Ovary (tissue), 3 donors: ENCODE results near the gene FRA10AC1.

Source experiments
- EP300 ChIP-seq: sonication (generic); formaldehyde crosslinking; IDR thresholded peaks from one replicate; pipeline ENCODE4 v1.6.1; 2017; ENCODE audit warnings: antibody characterized with exemption
- POLR2A ChIP-seq: fragments of 450-650 bp; IDR thresholded peaks from one replicate; pipeline ENCODE4 v1.6.1; 2017; ENCODE audit warnings: antibody characterized with exemption, mild to moderate bottlenecking, moderate library complexity
- TF ChIP-seq, protein P1 (sequence below), 3 donors: fragments of 450-650 bp in 2 of 3; fragments of 200-600 bp in 1 of 3; IDR thresholded peaks; one replicate each; pipeline versions ENCODE4 v1.5.1 to v1.8.0; 2016 to 2022; ENCODE audit warnings: antibody characterized with exemption in 3 of 3, mild to moderate bottlenecking in 1 of 3
- donor health status: DM: no; HTN: no; CAD: no.

DNA sequence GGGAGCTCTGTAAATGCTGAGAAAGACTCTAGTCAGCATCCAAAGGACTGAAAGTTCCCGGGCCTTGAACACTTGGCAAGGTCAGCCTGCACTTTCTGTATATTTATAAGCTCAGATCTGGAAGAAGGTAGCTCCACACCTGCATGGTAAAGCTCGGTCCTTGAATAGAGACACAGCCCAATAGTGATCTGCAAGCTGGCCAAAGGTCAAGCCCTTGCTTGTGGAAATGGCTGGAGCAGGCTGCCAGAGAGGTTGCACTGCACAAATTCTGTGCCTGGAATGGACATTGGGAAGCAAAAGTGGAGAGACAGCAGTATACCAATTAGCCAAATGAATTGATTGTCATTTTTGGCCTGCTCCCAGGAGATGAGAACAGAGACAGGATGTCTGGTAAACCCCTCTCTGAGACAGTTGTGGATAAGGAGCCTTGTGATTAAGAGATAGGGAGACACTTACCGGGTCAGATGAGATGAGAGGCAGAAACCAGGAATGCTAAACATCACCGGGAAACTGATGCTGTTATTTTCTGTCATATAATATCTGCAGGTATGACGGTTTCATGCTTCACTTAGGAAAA lies 8.0 kb upstream of the FRA10AC1 start:
- TF ChIP-seq, protein P1, sequence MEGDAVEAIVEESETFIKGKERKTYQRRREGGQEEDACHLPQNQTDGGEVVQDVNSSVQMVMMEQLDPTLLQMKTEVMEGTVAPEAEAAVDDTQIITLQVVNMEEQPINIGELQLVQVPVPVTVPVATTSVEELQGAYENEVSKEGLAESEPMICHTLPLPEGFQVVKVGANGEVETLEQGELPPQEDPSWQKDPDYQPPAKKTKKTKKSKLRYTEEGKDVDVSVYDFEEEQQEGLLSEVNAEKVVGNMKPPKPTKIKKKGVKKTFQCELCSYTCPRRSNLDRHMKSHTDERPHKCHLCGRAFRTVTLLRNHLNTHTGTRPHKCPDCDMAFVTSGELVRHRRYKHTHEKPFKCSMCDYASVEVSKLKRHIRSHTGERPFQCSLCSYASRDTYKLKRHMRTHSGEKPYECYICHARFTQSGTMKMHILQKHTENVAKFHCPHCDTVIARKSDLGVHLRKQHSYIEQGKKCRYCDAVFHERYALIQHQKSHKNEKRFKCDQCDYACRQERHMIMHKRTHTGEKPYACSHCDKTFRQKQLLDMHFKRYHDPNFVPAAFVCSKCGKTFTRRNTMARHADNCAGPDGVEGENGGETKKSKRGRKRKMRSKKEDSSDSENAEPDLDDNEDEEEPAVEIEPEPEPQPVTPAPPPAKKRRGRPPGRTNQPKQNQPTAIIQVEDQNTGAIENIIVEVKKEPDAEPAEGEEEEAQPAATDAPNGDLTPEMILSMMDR (IDR thresholded peaks at IDR 0.05) = no peak
- no peak for TF ChIP-seq EP300
- no peak for TF ChIP-seq POLR2A
